Mammary epithelial cell (primary cell): ENCODE results near the gene TUBB1.

Experiments used
- EZH2 ChIP-seq: IDR thresholded peaks from 2 replicates; pipeline ENCODE4 v1.6.1; 2012; ENCODE audit warnings: low read length, inconsistent platforms, borderline replicate concordance
- TF ChIP-seq, protein P1 (sequence below), 2 donors: IDR thresholded peaks in 1 of 2; conservative IDR thresholded peaks in 1 of 2; 2 replicates each; pipeline ENCODE4 v1.5.1; 2011 to 2012; ENCODE audit warnings: inconsistent platforms in 2 of 2, low read length in 2 of 2, mild to moderate bottlenecking in 2 of 2, control low read depth in 1 of 2, low read depth in 1 of 2; ENCODE audit not compliant: insufficient read depth in 1 of 2; ENCODE audit errors: extremely low read depth in 1 of 2

- TF ChIP-seq, protein P1, sequence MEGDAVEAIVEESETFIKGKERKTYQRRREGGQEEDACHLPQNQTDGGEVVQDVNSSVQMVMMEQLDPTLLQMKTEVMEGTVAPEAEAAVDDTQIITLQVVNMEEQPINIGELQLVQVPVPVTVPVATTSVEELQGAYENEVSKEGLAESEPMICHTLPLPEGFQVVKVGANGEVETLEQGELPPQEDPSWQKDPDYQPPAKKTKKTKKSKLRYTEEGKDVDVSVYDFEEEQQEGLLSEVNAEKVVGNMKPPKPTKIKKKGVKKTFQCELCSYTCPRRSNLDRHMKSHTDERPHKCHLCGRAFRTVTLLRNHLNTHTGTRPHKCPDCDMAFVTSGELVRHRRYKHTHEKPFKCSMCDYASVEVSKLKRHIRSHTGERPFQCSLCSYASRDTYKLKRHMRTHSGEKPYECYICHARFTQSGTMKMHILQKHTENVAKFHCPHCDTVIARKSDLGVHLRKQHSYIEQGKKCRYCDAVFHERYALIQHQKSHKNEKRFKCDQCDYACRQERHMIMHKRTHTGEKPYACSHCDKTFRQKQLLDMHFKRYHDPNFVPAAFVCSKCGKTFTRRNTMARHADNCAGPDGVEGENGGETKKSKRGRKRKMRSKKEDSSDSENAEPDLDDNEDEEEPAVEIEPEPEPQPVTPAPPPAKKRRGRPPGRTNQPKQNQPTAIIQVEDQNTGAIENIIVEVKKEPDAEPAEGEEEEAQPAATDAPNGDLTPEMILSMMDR (conservative IDR thresholded peaks at IDR 0.05 in 1 of 2, IDR thresholded peaks at IDR 0.05 in 1 of 2; ENCODE audit: extremely low read depth in 1 of 2, insufficient read depth in 1 of 2, low read depth in 1 of 2, low read length in 2 of 2) = no peak
- no peak for TF ChIP-seq EZH2
These were observed 36.7 kb upstream of the TUBB1 start for GRCh38 chr20:58982406-58983114.
